K562 (cell line): ENCODE results near the gene GPT2. TPM values are rescaled to one million over a fixed set of nuclear protein-coding genes. Genes with fewer than 3 reads are reported as not detected.
A peak's percentile ranks its signal among the peaks of the same experiment; 100 is the strongest.

ENCODE experiments used
- GABPB1 ChIP-seq: sonication (generic); formaldehyde crosslinking; IDR thresholded peaks from 2 replicates; pipeline ENCODE4 v1.8.0; 2022; ENCODE audit warnings: mild to moderate bottlenecking, missing genetic modification reagents
- GATAD2B ChIP-seq: fragments of 450-650 bp; IDR thresholded peaks from 2 replicates; pipeline ENCODE4 v1.6.1; 2017; ENCODE audit warnings: mild to moderate bottlenecking, borderline replicate concordance
- HDAC1 ChIP-seq, 2 experiments: fragments of 450-650 bp; IDR thresholded peaks; 2 replicates each; pipeline ENCODE4 v1.6.1; 2016 to 2017; ENCODE audit warnings: inconsistent platforms in 1 of 2, mild to moderate bottlenecking in 1 of 2, moderate library complexity in 1 of 2
- HNRNPL ChIP-seq: fragments of 200-400 bp; formaldehyde crosslinking; IDR thresholded peaks from 2 replicates; pipeline ENCODE4 v1.6.1; 2017; ENCODE audit warnings: low read depth, mild to moderate bottlenecking, low read length
- L3MBTL2 ChIP-seq: fragments of 450-650 bp; IDR thresholded peaks from 2 replicates; pipeline ENCODE4 v1.6.1; 2016; ENCODE audit warnings: mild to moderate bottlenecking, moderate library complexity
- PBX2 ChIP-seq, 2 experiments: IDR thresholded peaks in 1 of 2; conservative IDR thresholded peaks in 1 of 2; 2 replicates each; pipeline ENCODE4 v1.6.1; 2016; ENCODE audit warnings: low read depth in 2 of 2, mild to moderate bottlenecking in 1 of 2, missing compliant biosample characterization in 1 of 2, missing genetic modification characterization in 1 of 2, moderate library complexity in 1 of 2
- POLR2B ChIP-seq: fragments of 450-650 bp; IDR thresholded peaks from 2 replicates; pipeline ENCODE4 v1.6.1; 2018; ENCODE audit warnings: low read depth; ENCODE audit not compliant: partially characterized antibody
- RHOXF2B ChIP-seq: fragments of 250-450 bp; sonication (Bioruptor Pico); conservative IDR thresholded peaks from 2 replicates; pipeline ENCODE4 v1.5.1; 2021
- TSC22D4 ChIP-seq: fragments of 450-650 bp; IDR thresholded peaks from 2 replicates; pipeline ENCODE4 v1.6.1; 2016; ENCODE audit warnings: missing genetic modification characterization, missing biosample characterization, control low read depth
- U2AF1 ChIP-seq: fragments of 200-400 bp; formaldehyde crosslinking; optimal IDR thresholded peaks from 2 replicates; pipeline ENCODE3; 2017; ENCODE audit warnings: mild to moderate bottlenecking, low read depth, low read length, moderate library complexity
- UBTF ChIP-seq, 2 experiments: IDR thresholded peaks; 2 replicates each; pipeline ENCODE4 v1.6.1; 2012; ENCODE audit warnings: improper control_type of control experiment in 2 of 2, low read depth in 2 of 2, low read length in 2 of 2, borderline replicate concordance in 1 of 2
- polyA plus RNA-seq, 8 experiments: library from polyadenylated mRNA; depleted of rRNA in 4 of 8; stranded (reverse) in 5 of 8; unstranded in 3 of 8; fragments of >200 nt; fragmentation: Nextera tagmentation in 2 of 8; fragmentation: Illumina TruSeq in 1 of 8; extraction: Ambion mirVana in 2 of 8; extraction: Trizol in 1 of 8; gene quantifications; 2 replicates each; pipeline versions ENCODE4 v1.2.1 to v1.2.3, GENCODE V29; 2011 to 2014; ENCODE audit warnings: inconsistent platforms in 1 of 8, missing spikeins in 1 of 8
- total RNA-seq, 7 experiments: library from RNA; depleted of rRNA in 6 of 7; stranded (reverse); fragments of >200 nt in 6 of 7; fragmentation: Illumina TruSeq in 2 of 7; extraction: Trizol in 2 of 7; gene quantifications; 2 replicates each; pipeline versions ENCODE4 v1.2.1 to v1.2.3, GENCODE V29; 2011 to 2021; ENCODE audit warnings: low replicate concordance in 1 of 7
- TF ChIP-seq, protein P1 (sequence below), 2 experiments: fragments of 450-650 bp in 1 of 2; sonication (generic) in 1 of 2; formaldehyde crosslinking in 1 of 2; IDR thresholded peaks in 1 of 2; conservative IDR thresholded peaks in 1 of 2; 2 replicates each; pipeline versions ENCODE4 v1.6.1 to v1.8.1; 2016 to 2023; ENCODE audit warnings: mild to moderate bottlenecking in 2 of 2, moderate library complexity in 2 of 2, inconsistent platforms in 1 of 2, missing genetic modification reagents in 1 of 2
- TF ChIP-seq, protein P2 (sequence below): fragments of 450-650 bp; IDR thresholded peaks from 2 replicates; pipeline ENCODE4 v1.6.1; 2016
- TF ChIP-seq, protein P3 (sequence below), 3 experiments: fragments of 200-800 bp in 1 of 3; sonication (Bioruptor generic) in 1 of 3; sonication (generic) in 1 of 3; formaldehyde crosslinking in 1 of 3; IDR thresholded peaks; 2 replicates each; pipeline versions ENCODE4 v1.6.1 to v1.8.0; 2016 to 2022; ENCODE audit warnings: mild to moderate bottlenecking in 2 of 3, missing compliant biosample characterization in 2 of 3, missing genetic modification characterization in 2 of 3, missing genetic modification reagents in 1 of 3

Gene GPT2
- total and polyA plus RNA-seq, 9 of the 15 experiments (the other 6 are each of a cell fraction or from before 2014, with no cell fraction given): 0.79 to 14.4 (median 5.8) TPM

- 0 out of 4 replicates have a peak, but pooled peaks of 1 of the 2 experiments have one; percentile 24 for TF ChIP-seq HDAC1 (IDR thresholded peaks at IDR 0.05)
- TF ChIP-seq PBX2 (CRISPR knock-in tag; IDR thresholded peaks at IDR 0.05; ENCODE audit: low read depth): no peak
- TF ChIP-seq PBX2 (tag; conservative IDR thresholded peaks at IDR 0.05; ENCODE audit: low read depth): no peak
- 0 out of 4 replicates have a peak, but pooled peaks of 1 of the 2 experiments have one; percentile 28 for TF ChIP-seq UBTF (IDR thresholded peaks at IDR 0.05; ENCODE audit: borderline replicate concordance in 1 of 2, low read depth in 2 of 2, low read length in 2 of 2)
- peak; percentile 72 for TF ChIP-seq GABPB1 (CRISPR knock-in tag)
- TF ChIP-seq, protein P1, sequence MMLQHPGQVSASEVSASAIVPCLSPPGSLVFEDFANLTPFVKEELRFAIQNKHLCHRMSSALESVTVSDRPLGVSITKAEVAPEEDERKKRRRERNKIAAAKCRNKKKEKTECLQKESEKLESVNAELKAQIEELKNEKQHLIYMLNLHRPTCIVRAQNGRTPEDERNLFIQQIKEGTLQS (IDR thresholded peaks at IDR 0.05): peak; percentile 96
- TF ChIP-seq, protein P1 (CRISPR knock-in tag; conservative IDR thresholded peaks at IDR 0.05): no peak
- no peak for TF ChIP-seq TSC22D4 (tag)
- TF ChIP-seq, protein P2, sequence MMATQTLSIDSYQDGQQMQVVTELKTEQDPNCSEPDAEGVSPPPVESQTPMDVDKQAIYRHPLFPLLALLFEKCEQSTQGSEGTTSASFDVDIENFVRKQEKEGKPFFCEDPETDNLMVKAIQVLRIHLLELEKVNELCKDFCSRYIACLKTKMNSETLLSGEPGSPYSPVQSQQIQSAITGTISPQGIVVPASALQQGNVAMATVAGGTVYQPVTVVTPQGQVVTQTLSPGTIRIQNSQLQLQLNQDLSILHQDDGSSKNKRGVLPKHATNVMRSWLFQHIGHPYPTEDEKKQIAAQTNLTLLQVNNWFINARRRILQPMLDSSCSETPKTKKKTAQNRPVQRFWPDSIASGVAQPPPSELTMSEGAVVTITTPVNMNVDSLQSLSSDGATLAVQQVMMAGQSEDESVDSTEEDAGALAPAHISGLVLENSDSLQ: no peak; the same call in 1 of the 2 replicates
- TF ChIP-seq HNRNPL: 0 out of 2 replicates have a peak, but pooled peaks have one; percentile 14
- peak; percentile 76; the same call in 1 of the 2 replicates for TF ChIP-seq RHOXF2B (CRISPR knock-in tag)
- TF ChIP-seq POLR2B: peak; percentile 50
- TF ChIP-seq L3MBTL2: peak; percentile 87
- TF ChIP-seq, protein P3, sequence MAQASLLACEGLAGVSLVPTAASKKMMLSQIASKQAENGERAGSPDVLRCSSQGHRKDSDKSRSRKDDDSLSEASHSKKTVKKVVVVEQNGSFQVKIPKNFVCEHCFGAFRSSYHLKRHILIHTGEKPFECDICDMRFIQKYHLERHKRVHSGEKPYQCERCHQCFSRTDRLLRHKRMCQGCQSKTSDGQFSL (CRISPR knock-in tag; IDR thresholded peaks at IDR 0.05): no peak
- TF ChIP-seq, protein P3 (tag; IDR thresholded peaks at IDR 0.05): no peak
- TF ChIP-seq U2AF1: no peak
- TF ChIP-seq GATAD2B: peak; percentile 72; the same call in 1 of the 2 replicates
These were observed at the start of gene GPT2 (continued) for GRCh38 chr16:46883690-46884512.
